HG03175 (cell line): Measurements from ENCODE around the gene ZC2HC1C.

Experiments used
- ATAC-seq: cut with Tn5 transposase; IDR thresholded peaks from one replicate; pipeline ENCODE4 v1.9.1; 2021; ENCODE audit warnings: mild to moderate bottlenecking, moderate library complexity; ENCODE audit not compliant: unreplicated experiment

Gene ZC2HC1C

GRCh38 chr14:75069121-75069810 is at the start of gene ZC2HC1C:
TSS of gene ZC2HC1C (plus strand) at chr14:75069641. CDS start at chr14:75070574, 933 bp downstream.
- ATAC-seq: peak; percentile 72

GRCh38 chr14:75022655-75023054 is 46.8 kb upstream of the ZC2HC1C start:
- ATAC-seq: no peak

- no peak for ATAC-seq
Observed at GRCh38 chr14:75023108-75023507, 46.3 kb upstream of the ZC2HC1C start.

GRCh38 chr14:75025082-75025481 is 44.4 kb upstream of the ZC2HC1C start:
- ATAC-seq: no peak

GRCh38 chr14:75025876-75026275 is 43.6 kb upstream of the ZC2HC1C start:
- ATAC-seq: no peak

GRCh38 chr14:75030147-75030546 is 39.3 kb upstream of the ZC2HC1C start:
- no peak for ATAC-seq

DNA sequence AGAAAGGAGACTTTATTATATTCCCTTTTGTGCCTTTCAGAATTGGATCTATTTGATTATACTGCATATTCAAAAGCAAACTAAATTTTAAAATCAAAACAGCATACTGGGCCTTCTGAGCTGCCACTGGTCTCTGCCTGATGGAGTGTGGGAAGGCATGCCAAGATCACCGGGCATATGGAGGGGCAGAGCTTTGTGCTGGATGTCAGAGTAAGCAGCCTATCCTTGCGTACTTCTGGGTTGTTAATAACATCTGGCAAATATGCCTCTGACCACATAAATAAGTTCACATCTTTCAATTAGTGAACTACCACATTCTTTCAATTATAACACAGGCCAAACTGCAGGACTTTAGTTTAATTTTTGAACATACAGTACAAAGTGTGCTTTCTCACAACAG is 36.5 kb upstream of the ZC2HC1C start:
- ATAC-seq: no peak

DNA sequence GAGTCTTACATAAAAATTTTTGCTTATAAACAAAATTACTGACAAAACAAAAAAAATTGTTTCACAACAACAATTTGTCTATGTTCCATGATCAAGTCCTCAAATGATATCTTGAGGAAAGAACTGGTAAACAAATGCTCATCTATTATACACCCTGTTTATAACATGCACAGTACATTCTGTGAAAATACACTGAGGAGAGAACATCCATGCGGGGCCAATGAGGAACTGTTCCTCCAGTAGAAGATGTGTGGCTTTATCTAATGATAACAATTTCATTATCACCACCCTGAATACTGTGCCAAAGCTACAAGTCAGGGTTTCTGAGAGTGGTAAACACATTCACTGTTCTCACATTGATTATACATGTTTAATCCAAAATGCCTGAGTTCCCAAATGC is 28.9 kb upstream of the ZC2HC1C start:
- no peak for ATAC-seq

DNA sequence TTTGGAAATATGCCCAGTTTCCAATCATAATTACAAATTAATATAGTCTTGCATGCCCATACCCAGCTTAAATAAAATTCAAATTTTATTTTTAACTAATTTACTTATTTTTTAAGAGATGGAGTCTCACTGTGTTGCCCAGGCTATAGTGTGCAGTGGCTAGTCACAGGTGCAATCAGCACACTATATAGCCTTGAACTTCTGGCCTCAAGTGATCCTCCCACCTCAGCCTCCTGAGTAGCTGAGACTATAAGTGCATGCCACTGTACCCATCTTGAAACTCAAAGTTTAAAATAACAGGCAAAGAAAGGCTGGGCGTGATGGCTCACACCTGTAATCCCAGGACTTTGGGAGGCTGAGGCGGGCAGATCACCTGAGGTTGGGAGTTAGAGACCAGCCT is 28.5 kb upstream of the ZC2HC1C start:
- ATAC-seq: no peak

DNA sequence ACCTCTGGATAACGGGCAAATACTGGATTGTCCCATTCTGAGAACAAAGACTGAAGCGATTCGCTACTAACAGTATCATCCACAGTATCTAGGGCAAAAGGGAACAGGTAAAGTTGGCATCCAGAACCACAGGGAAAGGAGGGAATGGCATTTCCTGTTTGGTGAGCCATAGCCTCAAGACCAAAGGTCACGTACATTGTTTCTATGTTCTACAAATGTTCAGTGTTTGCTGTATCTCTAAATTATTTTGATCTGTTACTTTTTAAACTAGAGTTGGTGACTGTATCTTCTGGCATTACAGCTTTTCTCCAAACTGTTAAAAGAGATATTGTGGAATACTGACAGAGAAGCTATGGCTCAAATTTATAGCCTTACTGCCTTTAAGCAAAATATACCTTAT is 27.8 kb upstream of the ZC2HC1C start:
- ATAC-seq: no peak

GRCh38 chr14:75042035-75042434 is 27.4 kb upstream of the ZC2HC1C start:
- no peak for ATAC-seq

- no peak for ATAC-seq
Observed at GRCh38 chr14:75044322-75044721, 25.1 kb upstream of the ZC2HC1C start.

GRCh38 chr14:75044752-75045151 is 24.7 kb upstream of the ZC2HC1C start:
- ATAC-seq: no peak

DNA sequence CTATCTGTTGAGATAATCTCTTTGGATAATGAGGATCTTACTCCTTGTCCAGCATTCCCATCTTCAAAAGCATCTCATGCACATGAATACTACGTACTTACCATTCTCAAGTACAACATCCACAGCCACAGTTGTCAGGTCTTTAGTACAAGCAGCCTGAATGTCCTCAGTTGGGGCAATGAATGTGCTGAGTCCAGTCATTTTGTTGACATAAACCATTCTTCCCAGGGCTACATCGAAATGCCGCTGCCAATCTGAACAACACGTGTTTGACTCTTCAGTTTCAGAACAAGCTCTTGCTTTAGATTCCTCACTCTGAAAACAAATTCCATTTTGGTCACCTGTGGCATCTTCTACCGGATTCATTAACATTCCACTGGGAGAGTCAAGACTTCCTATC is 23.2 kb upstream of the ZC2HC1C start:
- ATAC-seq: no peak

- no peak for ATAC-seq
Observed at GRCh38 chr14:75046899-75047298, 22.5 kb upstream of the ZC2HC1C start.

GRCh38 chr14:75047506-75047905 is 21.9 kb upstream of the ZC2HC1C start:
- ATAC-seq: no peak

DNA sequence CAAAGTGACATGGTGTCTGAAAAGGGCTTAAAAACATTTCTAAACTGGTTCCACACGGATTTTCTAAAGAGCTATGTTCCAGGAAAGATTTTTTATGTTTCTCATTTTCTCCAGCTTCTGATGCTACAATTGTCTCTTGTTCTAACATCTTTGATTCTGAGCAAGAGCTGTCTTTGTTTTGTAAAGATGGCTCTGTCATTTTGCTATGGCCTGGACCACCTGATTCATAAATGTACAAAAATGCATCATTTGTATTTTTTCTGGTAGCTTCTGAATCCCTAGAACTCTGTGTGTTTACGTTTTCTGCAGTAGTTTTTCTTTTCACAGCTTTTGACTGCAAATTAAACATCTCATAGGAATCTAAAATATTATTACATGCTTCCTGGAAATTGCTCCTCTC is 21.3 kb upstream of the ZC2HC1C start:
- ATAC-seq: no peak

- no peak for ATAC-seq
Observed at GRCh38 chr14:75049136-75049535, 20.3 kb upstream of the ZC2HC1C start.

DNA sequence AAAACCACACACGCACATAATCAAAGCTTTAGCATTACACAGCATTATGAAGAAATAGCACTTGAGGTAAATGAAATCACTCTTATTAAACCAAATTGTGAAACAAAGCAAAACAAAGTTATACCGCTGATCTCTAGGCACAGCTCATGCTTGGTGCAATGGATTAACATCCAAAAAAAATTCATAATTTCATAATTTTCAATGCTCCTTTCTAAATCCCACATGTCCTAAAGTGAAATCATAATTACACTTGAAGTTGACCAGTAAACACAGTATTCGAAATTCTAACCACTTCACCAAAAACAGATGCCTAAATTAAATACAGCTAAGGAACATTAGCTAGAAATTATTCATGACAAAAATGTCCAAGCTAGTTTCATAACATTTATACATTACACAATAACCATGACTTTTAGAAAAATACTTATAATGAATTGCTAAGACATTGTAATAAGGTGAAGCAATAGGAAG is 19.7 kb upstream of the ZC2HC1C start:
- ATAC-seq: no peak

DNA sequence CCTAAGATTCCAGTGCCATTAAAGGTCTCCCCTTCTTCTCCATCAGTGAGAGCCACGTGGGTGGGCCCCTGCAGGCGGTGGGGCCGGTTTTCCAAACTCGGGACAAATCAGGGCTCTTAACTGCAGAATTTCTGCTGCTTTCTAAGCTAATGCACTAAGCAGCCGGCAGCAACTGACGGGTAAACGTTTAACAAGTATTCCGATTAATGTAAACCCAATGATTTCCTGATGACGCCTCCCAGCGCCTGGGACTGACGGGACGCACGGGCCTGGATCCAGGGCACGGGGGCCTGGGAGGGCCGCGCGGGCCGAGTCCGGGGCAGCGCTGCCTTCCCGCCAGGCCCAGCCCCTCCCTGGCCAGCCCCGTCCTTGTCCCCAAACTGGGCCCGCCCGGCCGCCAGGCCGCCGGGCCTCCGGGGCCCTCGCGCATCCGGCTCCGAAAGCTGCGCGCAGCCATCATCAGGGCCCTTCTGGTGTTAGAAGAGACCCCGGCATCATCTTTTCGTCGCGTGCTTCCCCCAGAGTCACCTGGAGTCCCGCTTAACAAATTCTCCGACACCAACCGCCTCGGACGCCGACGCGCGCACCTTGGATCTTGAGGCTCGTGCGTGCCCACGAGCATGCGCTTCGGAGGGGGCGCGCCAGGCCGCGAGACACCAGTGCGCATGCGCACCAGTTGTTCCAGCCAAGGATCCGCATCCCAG is 18.4 kb upstream of the ZC2HC1C start, which contains the start of gene MLH3:
TSS of gene MLH3 (minus strand) at position 616 of the 704 bp plus-strand sequence. CDS start 1,812 bp downstream, outside the sequence.
- peak; percentile 76 for ATAC-seq

DNA sequence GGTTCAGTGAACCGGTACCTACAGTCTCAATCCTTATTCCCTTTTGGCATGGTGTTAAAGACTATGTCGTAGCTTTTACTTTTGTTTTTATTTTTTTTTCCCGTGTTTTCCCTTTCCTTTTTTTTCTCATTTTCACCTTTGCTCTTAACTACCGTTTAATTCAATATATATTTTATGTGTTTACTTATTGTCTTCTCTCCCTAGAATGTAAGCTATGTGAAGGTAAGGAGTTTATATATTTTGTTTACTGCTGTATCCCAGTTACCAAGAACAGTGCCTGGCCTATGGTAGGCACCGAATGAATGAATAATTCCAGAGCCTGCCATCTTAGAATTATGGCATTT is 17.9 kb upstream of the ZC2HC1C start:
- ATAC-seq: no peak
